Breast epithelium (tissue), 3 donors: Measurements from ENCODE around the gene IFIT3.

Experiments used
- CTCF ChIP-seq, 3 donors: fragments of 450-650 bp; IDR thresholded peaks; one replicate each; pipeline ENCODE4 v1.5.1; 2016 to 2017; ENCODE audit warnings: antibody characterized with exemption in 3 of 3, mild to moderate bottlenecking in 3 of 3, moderate library complexity in 3 of 3
- POLR2A ChIP-seq: fragments of 450-650 bp; IDR thresholded peaks from one replicate; pipeline ENCODE4 v1.6.1; 2016; ENCODE audit warnings: antibody characterized with exemption, mild to moderate bottlenecking, moderate library complexity
- POLR2AphosphoS5 ChIP-seq, 3 donors: sonication (generic); formaldehyde crosslinking; IDR thresholded peaks; one replicate each; pipeline ENCODE4 v1.6.1; 2017; ENCODE audit warnings: antibody characterized with exemption in 3 of 3

GRCh38 chr10:89304446-89304845 lies 23.4 kb upstream of the IFIT3 start:
- no peak for TF ChIP-seq POLR2AphosphoS5 (IDR thresholded peaks at IDR 0.05)
- TF ChIP-seq POLR2A: no peak
- no peak for TF ChIP-seq CTCF (IDR thresholded peaks at IDR 0.05)
